IPS-18a (cell line): ENCODE results near the gene TSPAN10.
"Not testable (repeated sequence)": the region's sequence is repeated elsewhere in the genome, so short reads cannot be mapped to it uniquely, and the experiment has no call there.

Experiments
- H3K27ac ChIP-seq: one replicate; pipeline ENCODE4 v1.5.1; 2013; ENCODE audit warnings: low read length
- H3K27me3 ChIP-seq: one replicate; pipeline ENCODE4 v1.6.1; 2013; ENCODE audit warnings: mild to moderate bottlenecking, low read length; ENCODE audit not compliant: control insufficient read depth, insufficient read depth
- H3K36me3 ChIP-seq: one replicate; pipeline ENCODE4 v1.6.1; 2013; ENCODE audit warnings: low read depth, low read length; ENCODE audit not compliant: control insufficient read depth
- H3K4me1 ChIP-seq: one replicate; pipeline ENCODE4 v1.6.1; 2013; ENCODE audit warnings: low read depth, low read length; ENCODE audit not compliant: control insufficient read depth
- H3K4me3 ChIP-seq: one replicate; pipeline ENCODE4 v1.5.1; 2013; ENCODE audit warnings: low read length
- H3K9ac ChIP-seq: one replicate; pipeline ENCODE4 v1.6.1; 2013; ENCODE audit warnings: mild to moderate bottlenecking, low read length, moderate library complexity
- H3K9me3 ChIP-seq: one replicate; pipeline ENCODE4 v1.6.1; 2013; ENCODE audit warnings: low read depth, low read length; ENCODE audit not compliant: control insufficient read depth

Gene TSPAN10

GRCh38 chr17:81666342-81667191 lies 29.6 kb downstream of the TSPAN10 start, which contains the start of the genes CCDC137 and OXLD1:
Gene CCDC137, plus strand, starts transcription at chr17:81666737. Its CDS starts 30 bp downstream, at chr17:81666767.
Gene OXLD1, minus strand, starts transcription at chr17:81666605. Its CDS starts 28 bp downstream, at chr17:81666577.
- peak within 1 kb of the TSS; percentile 12 for H3K27ac ChIP-seq
- peak within 1 kb of the TSS; percentile 84 for H3K4me3 ChIP-seq
- peaks cover 30% of the 10 kb centered on the region for H3K36me3 ChIP-seq
- peaks cover 7% of the 10 kb centered on the region for H3K4me1 ChIP-seq
- H3K27me3 ChIP-seq = no peaks in the 10 kb centered on the region
- H3K9me3 ChIP-seq = no peaks in the 10 kb centered on the region
- peak within 1 kb of the TSS; percentile 87 for H3K9ac ChIP-seq

- H3K27ac ChIP-seq = no peak overlapping the region
Observed at GRCh38 chr17:81667754-81668153, 30.8 kb downstream of the TSPAN10 start.

GRCh38 chr17:81672504-81672903 lies 35.5 kb downstream of the TSPAN10 start:
- peaks cover 54% of the 10 kb centered on the region for H3K36me3 ChIP-seq
- no peaks in the 10 kb centered on the region for H3K27me3 ChIP-seq
- no peaks in the 10 kb centered on the region for H3K4me1 ChIP-seq
- no peak overlapping the region for H3K4me3 ChIP-seq
- H3K9me3 ChIP-seq = no peaks in the 10 kb centered on the region
- H3K9ac ChIP-seq = no peak overlapping the region
- H3K27ac ChIP-seq = no peak overlapping the region

More at GRCh38 chr17:81667754-81668153, 30.8 kb downstream of the TSPAN10 start:
- H3K36me3 ChIP-seq = peaks cover 42% of the 10 kb centered on the region
- peaks cover 7% of the 10 kb centered on the region for H3K4me1 ChIP-seq
- no peaks in the 10 kb centered on the region for H3K9me3 ChIP-seq
- H3K4me3 ChIP-seq = peak overlapping the region; percentile 84
- H3K9ac ChIP-seq = no peak overlapping the region
- H3K27me3 ChIP-seq = no peaks in the 10 kb centered on the region

- Histone ChIP-seq H3K9ac (no peak overlapping the region), H3K4me1 (no peaks in the 10 kb centered on the region), H3K9me3 (no peaks in the 10 kb centered on the region), H3K27ac (no peak overlapping the region), H3K4me3 (no peak overlapping the region), H3K36me3 (peaks cover 54% of the 10 kb centered on the region), H3K27me3 (no peaks in the 10 kb centered on the region)
Observed at GRCh38 chr17:81672954-81673353, 36.0 kb downstream of the TSPAN10 start.

- Histone ChIP-seq H3K9me3 (no peaks in the 10 kb centered on the region), H3K4me1 (no peaks in the 10 kb centered on the region), H3K4me3 (no peak overlapping the region), H3K27me3 (no peaks in the 10 kb centered on the region), H3K27ac (no peak overlapping the region), H3K36me3 (peaks cover 48% of the 10 kb centered on the region), H3K9ac (no peak overlapping the region)
Observed at GRCh38 chr17:81673561-81674258, 36.7 kb downstream of the TSPAN10 start.

GRCh38 chr17:81675515-81676221 lies 38.7 kb downstream of the TSPAN10 start:
- not testable (repeated sequence) for H3K9ac ChIP-seq, H3K4me3 ChIP-seq, H3K27me3 ChIP-seq, H3K9me3 ChIP-seq, H3K27ac ChIP-seq, H3K4me1 ChIP-seq
- peaks cover 32% of the 10 kb centered on the region for H3K36me3 ChIP-seq

- Histone ChIP-seq H3K4me1 (no peaks in the 10 kb centered on the region), H3K27me3 (no peaks in the 10 kb centered on the region), H3K9ac (no peak overlapping the region), H3K9me3 (no peaks in the 10 kb centered on the region), H3K27ac (no peak overlapping the region), H3K36me3 (peaks cover 21% of the 10 kb centered on the region), H3K4me3 (no peak overlapping the region)
Observed at GRCh38 chr17:81676906-81677305, 39.9 kb downstream of the TSPAN10 start.

- H3K9me3 ChIP-seq = no peaks in the 10 kb centered on the region
Observed at GRCh38 chr17:81680150-81680549, 43.2 kb downstream of the TSPAN10 start.

GRCh38 chr17:81681672-81682071 lies 44.7 kb downstream of the TSPAN10 start:
- Histone ChIP-seq H3K9ac (no peak overlapping the region), H3K4me1 (peaks cover 9% of the 10 kb centered on the region), H3K36me3 (peaks cover 9% of the 10 kb centered on the region), H3K9me3 (no peaks in the 10 kb centered on the region), H3K4me3 (no peak overlapping the region), H3K27ac (no peak overlapping the region), H3K27me3 (no peaks in the 10 kb centered on the region)

More at GRCh38 chr17:81680150-81680549, 43.2 kb downstream of the TSPAN10 start:
- Histone ChIP-seq H3K4me1 (peaks cover 9% of the 10 kb centered on the region), H3K9ac (no peak overlapping the region), H3K36me3 (no peaks in the 10 kb centered on the region), H3K27me3 (no peaks in the 10 kb centered on the region), H3K4me3 (no peak overlapping the region), H3K27ac (no peak overlapping the region)

GRCh38 chr17:81682565-81683207 lies 45.7 kb downstream of the TSPAN10 start:
- Histone ChIP-seq H3K4me1 (peaks cover 9% of the 10 kb centered on the region), H3K9ac (peak overlapping the region; percentile 91), H3K27ac (peak overlapping the region; percentile 53), H3K9me3 (no peaks in the 10 kb centered on the region), H3K27me3 (no peaks in the 10 kb centered on the region), H3K36me3 (peaks cover 20% of the 10 kb centered on the region), H3K4me3 (peak overlapping the region; percentile 91)

GRCh38 chr17:81683208-81683583 lies 46.2 kb downstream of the TSPAN10 start:
- Histone ChIP-seq H3K4me1 (peaks cover 9% of the 10 kb centered on the region), H3K36me3 (peaks cover 21% of the 10 kb centered on the region), H3K27ac (peak overlapping the region; percentile 53), H3K9me3 (no peaks in the 10 kb centered on the region), H3K9ac (peak overlapping the region; percentile 91), H3K4me3 (peak overlapping the region; percentile 91), H3K27me3 (no peaks in the 10 kb centered on the region)
